Peyer's patch (tissue), 4 donors: ENCODE data around the gene SYNE3.

Experiments used
- POLR2A ChIP-seq, 2 donors: fragments of 450-650 bp; IDR thresholded peaks; one replicate each; pipeline ENCODE4 v1.5.1; 2017; ENCODE audit warnings: antibody characterized with exemption in 2 of 2, mild to moderate bottlenecking in 2 of 2, moderate library complexity in 2 of 2
- TF ChIP-seq, protein P1 (sequence below), 6 experiments: fragments of 450-650 bp in 4 of 6; fragments of 200-600 bp in 2 of 6; sonication (generic) in 1 of 6; IDR thresholded peaks; one replicate each; pipeline ENCODE4 v1.5.1; 2017 to 2019; ENCODE audit warnings: antibody characterized with exemption in 6 of 6, mild to moderate bottlenecking in 3 of 6, moderate library complexity in 1 of 6

GRCh38 chr14:95507174-95507573 is 9.3 kb downstream of the SYNE3 start:
- TF ChIP-seq, protein P1, sequence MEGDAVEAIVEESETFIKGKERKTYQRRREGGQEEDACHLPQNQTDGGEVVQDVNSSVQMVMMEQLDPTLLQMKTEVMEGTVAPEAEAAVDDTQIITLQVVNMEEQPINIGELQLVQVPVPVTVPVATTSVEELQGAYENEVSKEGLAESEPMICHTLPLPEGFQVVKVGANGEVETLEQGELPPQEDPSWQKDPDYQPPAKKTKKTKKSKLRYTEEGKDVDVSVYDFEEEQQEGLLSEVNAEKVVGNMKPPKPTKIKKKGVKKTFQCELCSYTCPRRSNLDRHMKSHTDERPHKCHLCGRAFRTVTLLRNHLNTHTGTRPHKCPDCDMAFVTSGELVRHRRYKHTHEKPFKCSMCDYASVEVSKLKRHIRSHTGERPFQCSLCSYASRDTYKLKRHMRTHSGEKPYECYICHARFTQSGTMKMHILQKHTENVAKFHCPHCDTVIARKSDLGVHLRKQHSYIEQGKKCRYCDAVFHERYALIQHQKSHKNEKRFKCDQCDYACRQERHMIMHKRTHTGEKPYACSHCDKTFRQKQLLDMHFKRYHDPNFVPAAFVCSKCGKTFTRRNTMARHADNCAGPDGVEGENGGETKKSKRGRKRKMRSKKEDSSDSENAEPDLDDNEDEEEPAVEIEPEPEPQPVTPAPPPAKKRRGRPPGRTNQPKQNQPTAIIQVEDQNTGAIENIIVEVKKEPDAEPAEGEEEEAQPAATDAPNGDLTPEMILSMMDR (IDR thresholded peaks at IDR 0.05): no peak
- TF ChIP-seq POLR2A (IDR thresholded peaks at IDR 0.05): no peak
